Measurements from ENCODE around the gene BCL6.

- no peak for TF ChIP-seq POLR2AphosphoS5 (IDR thresholded peaks at IDR 0.05; ENCODE audit: borderline replicate concordance, low read depth, low read length)
- TF ChIP-seq EZH2 (IDR thresholded peaks at IDR 0.05), result no peak
- no peak for TF ChIP-seq FOXP2 (optimal IDR thresholded peaks at IDR 0.05; ENCODE audit: control extremely low read depth, extremely low read length, insufficient read depth)
These were observed 8.2 kb upstream of the BCL6 start for GRCh38 chr3:187753516-187753915.

All from SK-N-MC (cell line).